SK-N-SH treated with all-trans-retinoic acid at 6 μM for 48 hours (cell line): ENCODE data around the gene ARL4D.

Experiments
- ATAC-seq: fragments of 200-7000 bp; cut with Tn5 transposase; 3 replicates; pipeline ENCODE4 v1.9.1; 2020; ENCODE audit warnings: mild to moderate bottlenecking, moderate library complexity
- BACH2 ChIP-seq: fragments of 250-450 bp; sonication (Bioruptor Pico); IDR thresholded peaks from 2 replicates; pipeline ENCODE4 v1.9.0; 2021; ENCODE audit warnings: mild to moderate bottlenecking, borderline replicate concordance
- CREB5 ChIP-seq: fragments of 250-450 bp; sonication (Bioruptor Pico); IDR thresholded peaks from 2 replicates; pipeline ENCODE4 v1.5.1; 2020; ENCODE audit warnings: low read depth, mild to moderate bottlenecking, moderate library complexity
- CSDC2 ChIP-seq: fragments of 250-450 bp; sonication (Bioruptor Pico); IDR thresholded peaks from 2 replicates; pipeline ENCODE4 v1.5.0; 2020; ENCODE audit warnings: mild to moderate bottlenecking, moderate library complexity
- CSRNP3 ChIP-seq: fragments of 250-450 bp; sonication (Bioruptor Pico); IDR thresholded peaks from 2 replicates; pipeline ENCODE4 v1.5.1; 2021; ENCODE audit warnings: mild to moderate bottlenecking, moderate library complexity
- ESRRG ChIP-seq: fragments of 250-450 bp; sonication (Bioruptor Pico); IDR thresholded peaks from 2 replicates; pipeline ENCODE4 v1.6.1; 2021; ENCODE audit warnings: mild to moderate bottlenecking
- GLIS3 ChIP-seq: fragments of 250-450 bp; sonication (Bioruptor Pico); IDR thresholded peaks from 2 replicates; pipeline ENCODE4 v1.5.0; 2020; ENCODE audit warnings: mild to moderate bottlenecking, moderate library complexity
- ISL1 ChIP-seq: fragments of 250-450 bp; sonication (Bioruptor Pico); IDR thresholded peaks from 2 replicates; pipeline ENCODE4 v2.1.2; 2022; ENCODE audit warnings: mild to moderate bottlenecking, moderate library complexity
- OSR1 ChIP-seq: fragments of 250-450 bp; sonication (Bioruptor Pico); IDR thresholded peaks from 2 replicates; pipeline ENCODE4 v1.8.0; 2022; ENCODE audit warnings: moderate library complexity, mild to moderate bottlenecking, inconsistent platforms
- PATZ1 ChIP-seq: fragments of 250-450 bp; sonication (Bioruptor Pico); IDR thresholded peaks from 2 replicates; pipeline ENCODE4 v1.8.0; 2020; ENCODE audit warnings: mild to moderate bottlenecking, moderate library complexity, borderline replicate concordance
- POU6F1 ChIP-seq: fragments of 250-450 bp; sonication (Bioruptor Pico); IDR thresholded peaks from 2 replicates; pipeline ENCODE4 v1.8.0; 2021; ENCODE audit warnings: low read depth, mild to moderate bottlenecking, moderate library complexity, borderline replicate concordance
- PPARA ChIP-seq: fragments of 250-450 bp; sonication (Bioruptor Pico); IDR thresholded peaks from 2 replicates; pipeline ENCODE4 v1.5.0; 2020; ENCODE audit warnings: mild to moderate bottlenecking, borderline replicate concordance
- RARB ChIP-seq: fragments of 250-450 bp; sonication (Bioruptor Pico); IDR thresholded peaks from 2 replicates; pipeline ENCODE4 v1.8.0; 2021; ENCODE audit warnings: mild to moderate bottlenecking, moderate library complexity
- TCF4 ChIP-seq: fragments of 250-450 bp; sonication (Bioruptor Pico); IDR thresholded peaks from 2 replicates; pipeline ENCODE4 v1.8.0; 2021; ENCODE audit warnings: mild to moderate bottlenecking, moderate library complexity, borderline replicate concordance
- TOX ChIP-seq: fragments of 250-450 bp; sonication (Bioruptor Pico); IDR thresholded peaks from 2 replicates; pipeline ENCODE4 v1.8.0; 2021; ENCODE audit warnings: mild to moderate bottlenecking, moderate library complexity, borderline replicate concordance
- TSHZ2 ChIP-seq: fragments of 250-450 bp; sonication (Bioruptor Pico); IDR thresholded peaks from 2 replicates; pipeline ENCODE4 v1.5.0; 2020; ENCODE audit warnings: mild to moderate bottlenecking, moderate library complexity
- ZC3H10 ChIP-seq: fragments of 250-450 bp; sonication (Bioruptor Pico); IDR thresholded peaks from 2 replicates; pipeline ENCODE4 v1.5.1; 2021; ENCODE audit warnings: mild to moderate bottlenecking, moderate library complexity
- ZFP3 ChIP-seq: fragments of 250-450 bp; sonication (Bioruptor Pico); IDR thresholded peaks from 2 replicates; pipeline ENCODE4 v1.5.0; 2020; ENCODE audit warnings: mild to moderate bottlenecking, moderate library complexity
- ZFP30 ChIP-seq: fragments of 450-650 bp; formaldehyde crosslinking; IDR thresholded peaks from 2 replicates; pipeline ENCODE4 v1.5.0; 2022; ENCODE audit warnings: mild to moderate bottlenecking, moderate library complexity
- ZNF70 ChIP-seq: fragments of 450-650 bp; formaldehyde crosslinking; IDR thresholded peaks from 2 replicates; pipeline ENCODE4 v1.5.0; 2020; ENCODE audit warnings: mild to moderate bottlenecking, moderate library complexity
- ZNF8 ChIP-seq: fragments of 450-650 bp; formaldehyde crosslinking; IDR thresholded peaks from 2 replicates; pipeline ENCODE4 v1.5.0; 2020; ENCODE audit warnings: mild to moderate bottlenecking, moderate library complexity

ARL4D gene

GRCh38 chr17:43359469-43360110, 39.2 kb upstream of the ARL4D start:
- no peak for TF ChIP-seq ISL1
- no peak for TF ChIP-seq GLIS3
- TF ChIP-seq PATZ1 (CRISPR knock-in tag), result no peak
- no peak for TF ChIP-seq RARB
- TF ChIP-seq ZNF8 (CRISPR knock-in tag), result no peak
- TF ChIP-seq TCF4, result no peak
- no peak for TF ChIP-seq PPARA (CRISPR knock-in tag)
- no peak for TF ChIP-seq CREB5 (CRISPR knock-in tag)
- no peak for TF ChIP-seq ZNF70 (CRISPR knock-in tag)
- TF ChIP-seq CSRNP3, result no peak
- no peak for ATAC-seq

- TF ChIP-seq TSHZ2 (CRISPR knock-in tag) (no peak), ZC3H10 (no peak), OSR1 (CRISPR knock-in tag) (no peak), POU6F1 (CRISPR knock-in tag) (no peak), ZFP3 (CRISPR knock-in tag) (0 out of 2 replicates have a peak, but pooled peaks have one; percentile 26), RARB (no peak)
- TF ChIP-seq, all 23 proteins: peak for 1
- ATAC-seq, result no peak; the same call in 2 of the 3 replicates
These were observed 38.4 kb upstream of the ARL4D start for GRCh38 chr17:43360376-43360738.

GRCh38 chr17:43360739-43361505, 37.9 kb upstream of the ARL4D start:
- ATAC-seq, result peak; percentile 92
- TF ChIP-seq ESRRG (CRISPR knock-in tag), result peak; percentile 100
- TF ChIP-seq TOX (CRISPR knock-in tag), result peak; percentile 100
- peak; percentile 96 for TF ChIP-seq ZNF8 (CRISPR knock-in tag)
- TF ChIP-seq PATZ1 (CRISPR knock-in tag), result peak; percentile 100
- peak; percentile 100 for TF ChIP-seq CSRNP3
- peak; percentile 97 for TF ChIP-seq ZFP30 (CRISPR knock-in tag)
- TF ChIP-seq GLIS3, result peak; percentile 100
- peak; percentile 99 for TF ChIP-seq CSDC2 (CRISPR knock-in tag)
- peak; percentile 56 for TF ChIP-seq ISL1
- no peak for TF ChIP-seq BACH2 (CRISPR knock-in tag)
- TF ChIP-seq PPARA (CRISPR knock-in tag), result peak; percentile 100
- TF ChIP-seq ZFP3 (CRISPR knock-in tag), result peak; percentile 88
- TF ChIP-seq TSHZ2 (CRISPR knock-in tag), result peak; percentile 96
